Measurements from ENCODE around the gene TRAF4.
"Not testable (repeated sequence)": the region's sequence is repeated elsewhere in the genome, so short reads cannot be mapped to it uniquely, and the experiment has no call there.

Gene TRAF4

GRCh38 chr17:28728364-28729200, 15.2 kb upstream of the TRAF4 start, which contains the start of gene NEK8:
NEK8 (plus strand) TSS chr17:28728788; CDS start chr17:28728814, 26 bp downstream.
- peak; percentile 68 for TF ChIP-seq POLR2A (IDR thresholded peaks at IDR 0.05; ENCODE audit: low read depth, low read length)
- FAIRE-seq (no peak), DNase-seq (ENCODE audit: insufficient read length, low spot score) (peak; percentile 93)

GRCh38 chr17:28729950-28730330, 13.9 kb upstream of the TRAF4 start:
- FAIRE-seq (no peak), DNase-seq (ENCODE audit: insufficient read length, low spot score) (no peak)
- no peak for TF ChIP-seq POLR2A (IDR thresholded peaks at IDR 0.05; ENCODE audit: low read depth, low read length)

GRCh38 chr17:28733346-28733745, 10.5 kb upstream of the TRAF4 start:
- DNase-seq (ENCODE audit: insufficient read length, low spot score) (no peak), FAIRE-seq (no peak)
- no peak for TF ChIP-seq POLR2A (IDR thresholded peaks at IDR 0.05; ENCODE audit: low read depth, low read length)

- FAIRE-seq = no peak
- no peak for DNase-seq (ENCODE audit: insufficient read length, low spot score)
- TF ChIP-seq POLR2A (IDR thresholded peaks at IDR 0.05; ENCODE audit: low read depth, low read length) = no peak
These were observed 9.0 kb upstream of the TRAF4 start for GRCh38 chr17:28734712-28735241.

- DNase-seq (ENCODE audit: insufficient read length, low spot score) = peak; percentile 67
- TF ChIP-seq POLR2A (IDR thresholded peaks at IDR 0.05; ENCODE audit: low read depth, low read length) = no peak
- no peak for FAIRE-seq
These were observed 8.5 kb upstream of the TRAF4 start for GRCh38 chr17:28735242-28735722.

GRCh38 chr17:28735913-28736769, 7.7 kb upstream of the TRAF4 start:
- not testable (repeated sequence) for DNase-seq (ENCODE audit: insufficient read length, low spot score); FAIRE-seq

GRCh38 chr17:28737316-28737715, 6.5 kb upstream of the TRAF4 start:
- no peak for FAIRE-seq
- no peak for DNase-seq (ENCODE audit: insufficient read length, low spot score)
- no peak for TF ChIP-seq POLR2A (IDR thresholded peaks at IDR 0.05; ENCODE audit: low read depth, low read length)

- DNase-seq (ENCODE audit: insufficient read length, low spot score) (no peak), FAIRE-seq (no peak)
- TF ChIP-seq POLR2A (IDR thresholded peaks at IDR 0.05; ENCODE audit: low read depth, low read length) = no peak
These were observed 5.8 kb upstream of the TRAF4 start for GRCh38 chr17:28737770-28738679.

- no peak for TF ChIP-seq POLR2A (IDR thresholded peaks at IDR 0.05; ENCODE audit: low read depth, low read length)
- FAIRE-seq (no peak), DNase-seq (ENCODE audit: insufficient read length, low spot score) (no peak)
These were observed 5.0 kb upstream of the TRAF4 start for GRCh38 chr17:28738680-28739384.

GRCh38 chr17:28740406-28741357, 3.1 kb upstream of the TRAF4 start:
- no peak for TF ChIP-seq POLR2A (IDR thresholded peaks at IDR 0.05; ENCODE audit: low read depth, low read length)
- no peak for FAIRE-seq
- DNase-seq (ENCODE audit: insufficient read length, low spot score) = no peak
